Naive B cell (primary cell): ENCODE measurements around the gene DSG4. TPM values are rescaled to one million over a fixed set of nuclear protein-coding genes. Genes with fewer than 3 reads are reported as not detected.

Experiments
- ATAC-seq, 2 donors: fragments of 150-1000 bp; cut with Tn5 transposase; 2 replicates each; pipeline ENCODE4 v1.10.0; 2021; ENCODE audit warnings: low read depth in 2 of 2, mild to moderate bottlenecking in 2 of 2, moderate library complexity in 2 of 2
- DNase-seq: peaks from one replicate; pipeline ENCODE4 v3.0.0; 2022
- H3K27ac Mint-ChIP-seq, 6 donors: one replicate each; pipeline ENCODE4 v1.8.0; 2020 to 2022; ENCODE audit warnings: mild to moderate bottlenecking in 6 of 6, mixed read lengths in 6 of 6, moderate library complexity in 5 of 6, inconsistent platforms in 2 of 6
- H3K27me3 Mint-ChIP-seq, 3 donors: one replicate each; pipeline ENCODE4 v1.8.0; 2021 to 2022; ENCODE audit warnings: mixed read lengths in 3 of 3, mild to moderate bottlenecking in 1 of 3
- H3K36me3 Mint-ChIP-seq, 2 donors: one replicate each; pipeline ENCODE4 v1.8.0; 2020 to 2022; ENCODE audit warnings: mixed read lengths in 2 of 2, inconsistent platforms in 1 of 2, mild to moderate bottlenecking in 1 of 2
- H3K4me1 Mint-ChIP-seq, 3 donors: one replicate each; pipeline ENCODE4 v1.8.0; 2020 to 2022; ENCODE audit warnings: mixed read lengths in 3 of 3, inconsistent platforms in 1 of 3, mild to moderate bottlenecking in 1 of 3, moderate library complexity in 1 of 3
- H3K4me3 Mint-ChIP-seq, 8 donors: one replicate each; pipeline ENCODE4 v1.8.0; 2020 to 2022; ENCODE audit warnings: mild to moderate bottlenecking in 8 of 8, mixed read lengths in 8 of 8, moderate library complexity in 8 of 8, inconsistent platforms in 2 of 8
- H3K9me3 Mint-ChIP-seq, 7 donors: one replicate each; pipeline ENCODE4 v1.8.0; 2020 to 2022; ENCODE audit warnings: mixed read lengths in 7 of 7, mild to moderate bottlenecking in 5 of 7, inconsistent platforms in 2 of 7, moderate library complexity in 1 of 7
- polyA plus RNA-seq, 6 donors: library from polyadenylated mRNA; unstranded; fragments of 300-500 nt; fragmentation: Illumina TruSeq; gene quantifications; one replicate each; pipeline ENCODE4 v1.2.3, GENCODE V29; 2021; ENCODE audit warnings: low read depth in 6 of 6

The DSG4 gene
- polyA plus RNA-seq, 6 donors from 2014 or later = not detected

DNA sequence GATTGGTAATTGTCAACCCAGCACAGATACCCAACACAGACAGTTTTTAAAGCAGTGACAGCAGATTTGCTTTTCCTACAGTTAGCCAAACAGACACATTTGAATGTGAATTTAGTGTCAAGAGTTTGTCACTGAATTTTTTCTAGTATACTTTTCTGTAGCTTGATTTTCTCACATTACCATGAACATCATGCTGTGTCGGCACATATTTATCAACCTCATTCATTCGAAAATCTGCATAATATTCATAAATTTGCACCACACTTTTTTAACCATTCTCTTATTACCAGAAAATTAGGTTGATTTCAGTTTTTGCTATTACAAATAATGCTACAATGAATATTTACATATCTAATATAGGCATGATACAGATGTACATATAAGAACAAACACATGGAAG lies 43.9 kb downstream of the DSG4 start:
- no peak overlapping the region for H3K4me3 Mint-ChIP-seq
- H3K9me3 Mint-ChIP-seq = peaks cover 0 to 8% (median 3%) of the 10 kb centered on the region in 7 donors
- no peaks in the 10 kb centered on the region for H3K36me3 Mint-ChIP-seq
- no peaks in the 10 kb centered on the region for H3K27me3 Mint-ChIP-seq
- no peaks in the 10 kb centered on the region for H3K4me1 Mint-ChIP-seq
- no peak overlapping the region for H3K27ac Mint-ChIP-seq
- DNase-seq = no peak
- no peak for ATAC-seq

DNA sequence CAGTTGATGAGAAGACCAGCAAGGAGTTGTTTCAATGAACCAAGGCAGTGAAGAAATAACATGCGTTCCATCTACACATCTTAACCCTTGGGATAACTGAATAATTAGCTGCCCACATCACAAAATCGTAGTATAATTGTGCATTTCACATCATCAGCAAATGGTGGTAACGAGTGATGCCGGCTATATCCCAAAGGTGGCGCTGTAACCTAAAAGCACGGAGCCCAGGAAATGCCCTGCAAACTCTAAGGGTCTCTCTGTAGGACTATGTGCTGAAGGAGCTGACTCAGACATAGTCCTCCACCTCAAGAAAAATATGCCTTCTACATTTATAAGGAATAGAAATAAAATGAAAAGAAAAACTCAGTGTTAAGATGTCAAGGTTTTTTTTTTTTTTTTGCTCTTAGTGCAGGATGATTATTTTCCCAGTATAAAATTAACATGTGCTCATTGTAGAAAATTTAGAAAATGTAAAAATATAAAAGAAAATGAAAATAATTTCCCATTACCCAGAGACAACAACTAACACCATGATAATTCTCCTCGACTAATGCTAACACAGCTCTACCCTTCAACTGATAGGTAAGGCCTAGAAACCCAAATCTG lies 47.9 kb downstream of the DSG4 start:
- Mint-ChIP-seq H3K4me1 (no peaks in the 10 kb centered on the region), H3K27me3 (peaks cover 0 to 3% (median 0%) of the 10 kb centered on the region in 3 donors), H3K27ac (no peak overlapping the region), H3K36me3 (no peaks in the 10 kb centered on the region), H3K9me3 (peaks cover 0 to 9% (median 0%) of the 10 kb centered on the region in 7 donors), H3K4me3 (no peak overlapping the region)
- DNase-seq (no peak), ATAC-seq (no peak)

DNA sequence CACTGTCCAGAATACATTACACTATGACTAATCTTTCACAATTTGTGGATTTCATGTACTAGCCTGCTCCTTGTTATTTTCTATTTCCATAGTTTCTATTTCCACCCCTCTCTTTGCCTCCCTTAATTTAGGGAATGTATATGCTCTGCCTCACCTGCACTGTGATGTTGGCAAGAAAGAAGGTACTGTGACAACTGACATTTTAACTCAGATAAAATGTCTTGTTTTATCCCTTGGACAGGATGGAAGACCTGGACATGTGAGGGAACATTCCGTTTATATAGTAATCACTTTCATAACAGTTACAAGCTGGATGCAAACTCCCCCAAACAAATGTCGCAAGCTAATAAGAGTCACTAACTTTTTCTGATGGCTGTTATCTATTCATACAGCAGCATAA lies 49.4 kb downstream of the DSG4 start:
- no peaks in the 10 kb centered on the region for H3K36me3 Mint-ChIP-seq
- H3K9me3 Mint-ChIP-seq = peaks cover 0 to 11% (median 0%) of the 10 kb centered on the region in 7 donors
- no peak overlapping the region for H3K4me3 Mint-ChIP-seq
- DNase-seq (no peak), ATAC-seq (no peak)
- H3K27me3 Mint-ChIP-seq = peaks cover 0 to 6% (median 0%) of the 10 kb centered on the region in 3 donors
- H3K4me1 Mint-ChIP-seq = no peaks in the 10 kb centered on the region
- H3K27ac Mint-ChIP-seq = no peak overlapping the region

DNA sequence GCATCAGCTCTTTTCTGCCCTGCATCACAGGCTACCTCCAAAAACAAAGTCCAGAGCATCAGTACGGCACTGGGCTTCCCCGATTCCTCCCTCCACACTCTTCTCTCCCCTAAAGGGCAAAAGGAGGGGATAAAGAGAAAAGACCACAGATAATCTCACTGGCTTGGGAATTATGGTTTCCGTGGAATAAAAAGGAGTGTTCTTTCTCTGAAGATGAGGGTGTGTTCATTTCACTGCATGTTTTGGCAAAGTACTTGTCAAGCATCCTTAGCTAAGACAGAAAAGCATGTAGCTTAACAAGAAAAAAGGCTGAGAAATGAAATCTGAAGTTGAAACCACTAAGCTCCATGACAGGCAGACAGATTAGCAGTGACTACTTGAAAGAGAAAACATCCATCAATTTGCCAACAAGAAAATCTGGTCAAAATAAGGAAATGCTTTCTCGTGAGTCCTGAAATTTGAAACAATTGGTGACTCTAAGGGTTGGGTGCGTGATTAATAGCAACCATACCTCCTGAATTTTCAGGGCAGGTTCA lies 50.4 kb downstream of the DSG4 start:
- peaks cover 0 to 11% (median 0%) of the 10 kb centered on the region in 7 donors for H3K9me3 Mint-ChIP-seq
- peaks cover 0 to 6% (median 0%) of the 10 kb centered on the region in 3 donors for H3K27me3 Mint-ChIP-seq
- no peak overlapping the region for H3K4me3 Mint-ChIP-seq
- DNase-seq (no peak), ATAC-seq (no peak)
- no peak overlapping the region for H3K27ac Mint-ChIP-seq
- H3K36me3 Mint-ChIP-seq = no peaks in the 10 kb centered on the region
- H3K4me1 Mint-ChIP-seq = no peaks in the 10 kb centered on the region

DNA sequence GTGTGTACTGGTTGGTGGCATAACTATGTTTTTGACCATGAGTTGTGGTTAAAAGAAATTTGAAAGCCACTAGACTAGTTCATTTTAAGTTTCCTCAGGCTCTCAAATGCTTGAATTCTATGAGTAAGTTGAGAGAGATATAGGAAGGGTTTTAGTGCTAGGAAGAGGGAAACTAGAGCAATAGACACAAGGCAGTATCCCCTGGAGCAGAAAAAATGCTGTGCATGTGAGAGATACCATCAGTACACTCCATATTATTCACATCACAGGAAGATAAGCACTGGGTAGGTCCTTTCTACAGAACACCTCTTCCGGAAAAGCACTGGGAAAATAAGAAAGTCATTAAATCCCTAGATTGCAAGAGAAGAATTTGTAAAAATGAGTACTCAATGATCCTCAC lies 51.6 kb downstream of the DSG4 start:
- Mint-ChIP-seq H3K27ac (no peak overlapping the region), H3K9me3 (peaks cover 0 to 11% (median 4%) of the 10 kb centered on the region in 7 donors), H3K36me3 (no peaks in the 10 kb centered on the region), H3K27me3 (peaks cover 0 to 6% (median 0%) of the 10 kb centered on the region in 3 donors), H3K4me1 (no peaks in the 10 kb centered on the region), H3K4me3 (no peak overlapping the region)
- ATAC-seq = no peak
- DNase-seq = no peak

DNA sequence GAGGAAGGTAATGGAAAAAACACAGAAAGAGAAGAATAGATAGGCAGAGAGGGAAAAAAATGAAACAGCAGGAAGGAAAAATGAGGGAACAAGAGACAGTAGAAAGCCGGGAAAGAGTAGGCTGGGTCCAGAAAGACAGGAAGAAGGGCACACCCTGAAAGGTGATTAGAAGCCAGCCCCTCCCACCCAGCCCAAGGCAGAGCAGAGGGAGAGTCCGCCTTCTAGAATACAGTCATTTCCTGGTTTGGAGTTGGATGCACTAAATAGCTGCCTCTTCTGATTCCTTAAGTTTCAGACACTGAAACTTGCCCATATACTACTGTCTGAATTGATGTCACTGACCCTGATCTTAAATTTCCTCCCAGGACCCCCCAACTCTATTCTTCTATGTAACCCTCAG lies 53.0 kb downstream of the DSG4 start:
- no peak overlapping the region for H3K27ac Mint-ChIP-seq
- ATAC-seq (no peak), DNase-seq (no peak)
- no peaks in the 10 kb centered on the region for H3K36me3 Mint-ChIP-seq
- H3K4me3 Mint-ChIP-seq = no peak overlapping the region
- H3K27me3 Mint-ChIP-seq = peaks cover 0 to 6% (median 0%) of the 10 kb centered on the region in 3 donors
- no peaks in the 10 kb centered on the region for H3K4me1 Mint-ChIP-seq
- peaks cover 0 to 12% (median 4%) of the 10 kb centered on the region in 7 donors for H3K9me3 Mint-ChIP-seq

DNA sequence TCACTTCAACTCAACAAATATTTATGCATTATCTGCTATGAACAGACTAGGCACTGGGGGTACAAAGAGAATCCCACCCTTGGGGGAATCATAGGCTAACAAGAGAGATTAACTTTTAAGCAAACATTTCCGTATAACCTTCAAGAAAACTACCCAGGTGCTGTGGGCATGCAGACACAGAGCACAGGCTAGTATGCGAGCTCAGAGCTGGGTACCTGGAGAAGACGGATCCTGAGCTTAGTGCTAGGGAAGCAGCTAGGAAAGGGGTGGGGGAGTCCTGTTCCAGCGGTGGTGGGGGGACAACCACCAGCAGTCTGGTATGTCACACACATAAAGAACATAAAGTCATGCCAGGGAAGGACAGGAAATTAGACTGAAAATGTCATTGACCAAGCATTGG lies 53.5 kb downstream of the DSG4 start:
- Mint-ChIP-seq H3K4me3 (no peak overlapping the region), H3K9me3 (peaks cover 0 to 12% (median 4%) of the 10 kb centered on the region in 7 donors), H3K36me3 (no peaks in the 10 kb centered on the region), H3K27ac (no peak overlapping the region), H3K27me3 (peaks cover 0 to 6% (median 0%) of the 10 kb centered on the region in 3 donors), H3K4me1 (no peaks in the 10 kb centered on the region)
- DNase-seq = no peak
- ATAC-seq = no peak

DNA sequence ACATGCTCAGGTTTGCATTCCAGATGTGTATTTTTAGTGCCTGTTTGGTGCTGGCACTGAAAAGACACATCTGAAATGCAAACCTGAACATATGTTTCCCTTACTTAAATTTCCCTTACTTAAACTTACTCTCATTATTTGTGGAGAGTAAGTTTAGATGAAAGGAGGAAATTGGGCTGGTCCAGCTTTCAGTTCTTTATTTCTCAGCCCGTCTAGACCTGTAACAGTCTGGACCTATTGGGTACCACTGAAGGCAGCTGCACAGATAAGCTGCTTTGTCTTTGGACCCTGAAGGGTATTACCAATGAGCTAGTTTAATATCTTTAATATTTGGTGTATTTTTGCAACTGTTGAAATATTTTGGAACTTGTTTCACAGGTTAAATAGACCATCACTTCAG lies 54.0 kb downstream of the DSG4 start:
- peaks cover 0 to 12% (median 4%) of the 10 kb centered on the region in 7 donors for H3K9me3 Mint-ChIP-seq
- peaks cover 0 to 9% (median 0%) of the 10 kb centered on the region in 3 donors for H3K27me3 Mint-ChIP-seq
- no peak overlapping the region for H3K4me3 Mint-ChIP-seq
- ATAC-seq = no peak
- no peaks in the 10 kb centered on the region for H3K36me3 Mint-ChIP-seq
- no peak for DNase-seq
- H3K4me1 Mint-ChIP-seq = no peaks in the 10 kb centered on the region
- no peak overlapping the region for H3K27ac Mint-ChIP-seq

DNA sequence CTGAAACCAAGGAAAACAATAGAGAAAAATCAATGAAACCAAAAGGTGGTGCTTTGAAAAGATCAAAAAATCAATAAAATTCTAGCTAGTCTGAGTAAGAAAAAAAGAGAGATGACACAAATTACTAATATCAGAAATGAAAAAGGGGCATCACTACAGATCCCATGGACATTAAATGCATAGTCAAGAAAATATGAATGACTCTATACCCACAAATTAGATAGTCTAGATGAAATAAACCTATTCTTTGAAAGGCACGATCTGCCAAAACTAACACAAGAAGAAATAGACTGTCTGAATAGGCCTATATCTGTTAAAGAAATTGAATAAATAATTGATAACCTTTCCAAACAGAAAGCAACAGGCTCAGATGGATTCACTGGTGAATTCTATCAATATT lies 55.7 kb downstream of the DSG4 start:
- H3K4me1 Mint-ChIP-seq = no peaks in the 10 kb centered on the region
- ATAC-seq = no peak
- no peaks in the 10 kb centered on the region for H3K36me3 Mint-ChIP-seq
- H3K9me3 Mint-ChIP-seq = peaks cover 0 to 12% (median 4%) of the 10 kb centered on the region in 7 donors
- peaks cover 0 to 11% (median 0%) of the 10 kb centered on the region in 3 donors for H3K27me3 Mint-ChIP-seq
- DNase-seq = no peak
- H3K27ac Mint-ChIP-seq = no peak overlapping the region
- peak overlapping the region in 1 of 8 donors; percentile 56 for H3K4me3 Mint-ChIP-seq

DNA sequence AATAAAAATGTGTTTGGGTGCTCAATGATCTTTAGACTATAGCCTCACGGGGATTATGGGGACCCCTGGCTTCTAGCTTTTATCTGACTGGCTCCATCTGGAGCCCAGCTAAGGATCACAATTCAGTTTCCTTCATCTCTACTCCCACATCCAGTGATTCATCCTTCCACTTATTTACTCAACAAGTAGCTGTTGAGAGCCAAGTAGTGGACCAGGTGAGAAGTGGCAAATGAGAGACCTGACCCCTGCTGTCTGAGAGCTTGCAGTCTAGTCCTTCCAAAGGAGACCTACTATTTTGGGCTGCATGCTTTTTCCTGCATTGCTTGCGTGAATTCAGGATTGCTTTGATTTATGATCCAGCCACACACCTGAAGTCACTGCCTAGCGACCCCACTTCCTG lies 60.2 kb downstream of the DSG4 start:
- H3K9me3 Mint-ChIP-seq = peaks cover 0 to 12% (median 0%) of the 10 kb centered on the region in 7 donors
- no peaks in the 10 kb centered on the region for H3K36me3 Mint-ChIP-seq
- H3K4me1 Mint-ChIP-seq = no peaks in the 10 kb centered on the region
- H3K27me3 Mint-ChIP-seq = peaks cover 0 to 5% (median 0%) of the 10 kb centered on the region in 3 donors
- no peak overlapping the region for H3K4me3 Mint-ChIP-seq
- no peak overlapping the region for H3K27ac Mint-ChIP-seq
- DNase-seq (no peak), ATAC-seq (no peak)

DNA sequence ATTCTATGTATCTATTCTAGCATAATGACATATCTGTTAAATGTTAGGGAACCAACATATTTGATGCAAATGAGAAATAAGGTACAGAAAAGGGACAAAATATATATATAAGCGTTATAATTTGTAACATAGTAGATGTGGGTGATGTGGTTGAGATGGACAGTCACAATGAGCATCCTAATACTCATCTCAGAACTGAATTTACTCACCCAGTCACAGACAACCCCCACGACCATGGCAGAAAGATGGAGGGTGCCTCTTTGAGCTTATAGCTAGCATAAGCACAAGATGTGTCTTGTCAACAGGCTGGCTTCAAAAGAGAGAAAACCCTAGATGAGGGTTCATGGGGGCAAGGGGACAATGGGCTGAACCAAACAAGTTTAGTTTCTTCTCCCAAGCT lies 61.8 kb downstream of the DSG4 start:
- H3K36me3 Mint-ChIP-seq = no peaks in the 10 kb centered on the region
- H3K9me3 Mint-ChIP-seq = peaks cover 0 to 1% (median 0%) of the 10 kb centered on the region in 7 donors
- peaks cover 0 to 5% (median 0%) of the 10 kb centered on the region in 3 donors for H3K27me3 Mint-ChIP-seq
- H3K27ac Mint-ChIP-seq = no peak overlapping the region
- H3K4me3 Mint-ChIP-seq = no peak overlapping the region
- H3K4me1 Mint-ChIP-seq = no peaks in the 10 kb centered on the region
- DNase-seq = no peak
- no peak for ATAC-seq

DNA sequence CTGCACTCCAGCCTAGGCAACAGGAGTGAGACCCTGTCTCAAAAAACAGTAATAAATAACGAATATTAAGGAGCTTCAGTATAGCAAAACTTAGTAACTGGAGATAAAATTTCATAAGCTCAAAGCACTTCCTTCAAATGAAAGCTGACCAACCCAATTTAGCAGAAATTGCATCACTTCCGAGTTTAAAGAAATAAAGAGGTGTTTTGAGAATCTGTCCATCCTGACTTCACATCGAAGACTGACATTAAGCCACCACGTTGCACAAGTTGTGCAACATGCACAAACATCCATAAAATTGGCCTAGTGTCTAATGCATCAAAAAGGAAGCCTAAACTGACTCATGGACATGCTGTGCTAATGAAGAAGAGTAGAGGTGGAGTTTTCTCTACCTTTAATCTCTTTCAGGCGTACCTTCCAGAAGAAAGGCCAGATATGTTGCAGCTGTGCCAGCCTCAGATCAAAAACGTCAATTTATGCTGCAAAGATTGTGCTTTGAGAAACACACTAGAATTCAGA lies 63.3 kb downstream of the DSG4 start:
- H3K4me1 Mint-ChIP-seq = no peaks in the 10 kb centered on the region
- no peak overlapping the region for H3K4me3 Mint-ChIP-seq
- H3K36me3 Mint-ChIP-seq = no peaks in the 10 kb centered on the region
- H3K27ac Mint-ChIP-seq = no peak overlapping the region
- no peaks in the 10 kb centered on the region for H3K9me3 Mint-ChIP-seq
- DNase-seq = no peak
- peaks cover 0 to 5% (median 0%) of the 10 kb centered on the region in 3 donors for H3K27me3 Mint-ChIP-seq
- ATAC-seq = no peak

DNA sequence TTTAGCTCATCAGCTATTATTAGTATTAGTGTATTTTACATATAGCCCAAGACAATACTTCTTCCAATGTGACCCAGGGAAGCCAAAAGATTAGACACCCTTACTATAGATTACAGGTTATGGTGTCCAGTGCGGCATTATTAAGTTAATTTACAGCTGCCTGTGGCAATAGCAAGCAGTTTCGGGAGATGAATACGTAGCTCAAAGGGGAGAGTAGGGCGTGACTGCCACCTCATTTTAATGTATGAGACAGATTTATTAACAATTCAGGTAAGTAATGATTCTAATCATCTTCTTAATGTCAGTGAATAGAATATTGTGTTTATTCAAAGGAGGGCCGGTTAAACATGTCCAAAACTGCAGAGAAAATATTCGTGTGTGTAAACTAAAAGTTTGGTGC lies 64.2 kb downstream of the DSG4 start:
- no peak for DNase-seq
- Mint-ChIP-seq H3K27ac (no peak overlapping the region), H3K36me3 (no peaks in the 10 kb centered on the region), H3K4me3 (no peak overlapping the region), H3K9me3 (no peaks in the 10 kb centered on the region), H3K27me3 (peaks cover 0 to under 1% (median 0%) of the 10 kb centered on the region in 3 donors), H3K4me1 (no peaks in the 10 kb centered on the region)
- no peak for ATAC-seq

DNA sequence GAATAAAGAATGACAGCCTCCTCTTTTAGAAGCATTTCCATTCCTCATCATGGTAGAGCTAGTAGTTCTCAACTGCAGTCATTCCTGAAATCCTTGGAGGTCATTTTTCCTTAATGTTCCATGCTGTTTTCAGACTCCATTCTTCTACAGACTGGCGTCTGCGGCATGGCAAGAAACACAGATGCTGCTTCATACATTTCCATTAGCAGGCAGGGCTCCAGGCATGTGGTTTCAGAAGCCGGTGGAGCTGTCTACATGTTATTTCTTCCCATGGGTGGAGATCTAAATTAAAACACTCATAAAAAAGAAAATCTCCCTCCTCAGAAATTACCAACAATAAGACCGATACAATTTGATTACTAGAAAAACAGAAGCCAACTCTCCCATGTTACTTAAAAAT lies 64.9 kb downstream of the DSG4 start:
- DNase-seq = no peak
- H3K36me3 Mint-ChIP-seq = no peaks in the 10 kb centered on the region
- no peak for ATAC-seq
- H3K4me3 Mint-ChIP-seq = no peak overlapping the region
- no peaks in the 10 kb centered on the region for H3K9me3 Mint-ChIP-seq
- no peaks in the 10 kb centered on the region for H3K4me1 Mint-ChIP-seq
- H3K27ac Mint-ChIP-seq = no peak overlapping the region
- no peaks in the 10 kb centered on the region for H3K27me3 Mint-ChIP-seq
